Tibial nerve (tissue), 4 donors: Measurements from ENCODE around the gene LRP4.

Source experiments
- EP300 ChIP-seq, 2 donors: sonication (generic); formaldehyde crosslinking; IDR thresholded peaks; one replicate each; pipeline ENCODE4 v1.6.1; 2017; ENCODE audit warnings: antibody characterized with exemption in 2 of 2, mild to moderate bottlenecking in 1 of 2
- POLR2A ChIP-seq, 2 donors: fragments of 450-650 bp; IDR thresholded peaks; one replicate each; pipeline ENCODE4 v1.6.1; 2017; ENCODE audit warnings: antibody characterized with exemption in 2 of 2, mild to moderate bottlenecking in 2 of 2, moderate library complexity in 2 of 2
- TF ChIP-seq, protein P1 (sequence below), 5 experiments: fragments of 200-600 bp in 3 of 5; fragments of 450-650 bp in 2 of 5; sonication (generic) in 3 of 5; IDR thresholded peaks; one replicate each; pipeline ENCODE4 v1.5.1; 2016 to 2019; ENCODE audit warnings: antibody characterized with exemption in 5 of 5, mild to moderate bottlenecking in 3 of 5, moderate library complexity in 2 of 5

DNA sequence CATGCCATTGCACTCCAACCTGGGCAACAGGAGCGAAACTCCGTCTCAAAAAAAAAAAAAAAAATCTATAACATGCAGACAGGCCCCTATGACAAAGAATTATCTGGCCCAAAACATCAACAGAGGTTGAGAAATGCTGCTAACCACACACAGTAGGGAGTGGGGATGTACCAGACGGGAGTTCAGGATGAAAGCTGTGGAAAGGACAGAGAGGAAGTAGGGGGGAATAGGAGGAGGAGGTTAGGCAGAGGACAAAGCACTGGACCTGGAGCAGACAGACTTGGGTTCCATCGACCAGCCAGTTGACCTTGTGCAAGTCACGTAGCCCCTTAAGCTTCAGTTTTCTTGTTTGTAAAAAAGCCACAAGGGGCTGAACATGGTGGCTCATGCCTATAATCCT is 12.5 kb downstream of the LRP4 start:
- TF ChIP-seq, protein P1, sequence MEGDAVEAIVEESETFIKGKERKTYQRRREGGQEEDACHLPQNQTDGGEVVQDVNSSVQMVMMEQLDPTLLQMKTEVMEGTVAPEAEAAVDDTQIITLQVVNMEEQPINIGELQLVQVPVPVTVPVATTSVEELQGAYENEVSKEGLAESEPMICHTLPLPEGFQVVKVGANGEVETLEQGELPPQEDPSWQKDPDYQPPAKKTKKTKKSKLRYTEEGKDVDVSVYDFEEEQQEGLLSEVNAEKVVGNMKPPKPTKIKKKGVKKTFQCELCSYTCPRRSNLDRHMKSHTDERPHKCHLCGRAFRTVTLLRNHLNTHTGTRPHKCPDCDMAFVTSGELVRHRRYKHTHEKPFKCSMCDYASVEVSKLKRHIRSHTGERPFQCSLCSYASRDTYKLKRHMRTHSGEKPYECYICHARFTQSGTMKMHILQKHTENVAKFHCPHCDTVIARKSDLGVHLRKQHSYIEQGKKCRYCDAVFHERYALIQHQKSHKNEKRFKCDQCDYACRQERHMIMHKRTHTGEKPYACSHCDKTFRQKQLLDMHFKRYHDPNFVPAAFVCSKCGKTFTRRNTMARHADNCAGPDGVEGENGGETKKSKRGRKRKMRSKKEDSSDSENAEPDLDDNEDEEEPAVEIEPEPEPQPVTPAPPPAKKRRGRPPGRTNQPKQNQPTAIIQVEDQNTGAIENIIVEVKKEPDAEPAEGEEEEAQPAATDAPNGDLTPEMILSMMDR (IDR thresholded peaks at IDR 0.05): no peak
- TF ChIP-seq POLR2A (IDR thresholded peaks at IDR 0.05) (no peak), EP300 (IDR thresholded peaks at IDR 0.05) (no peak)
